Activated CD4-positive, alpha-beta T cell treated with anti-CD3 and anti-CD28 coated beads for 36 hours (primary cell): Measurements from ENCODE around the gene SLC17A9. TPM values are rescaled to one million over a fixed set of nuclear protein-coding genes. Genes with fewer than 3 reads are reported as not detected.

Experiments used
- ATAC-seq: fragments of 200-7000 bp; cut with Tn5 transposase; one replicate; pipeline ENCODE4 v1.10.0; 2021; ENCODE audit warnings: mild to moderate bottlenecking, moderate library complexity
- CTCF ChIA-PET: fragments of 350-600 bp; sonication (Branson Sonifier 250); formaldehyde crosslinking; loops from one replicate; lab custom pipeline; 2021; ENCODE audit warnings: antibody characterized with exemption; lab: Charles Lee
- POLR2A ChIA-PET: fragments of 350-600 bp; sonication (Branson Sonifier 250); formaldehyde crosslinking; loops from one replicate; lab custom pipeline; 2021; ENCODE audit warnings: antibody characterized with exemption, inconsistent platforms; lab: Charles Lee
- DNase-seq: peaks from one replicate; pipeline ENCODE4 v3.0.0-alpha.2; 2020
- H3K27ac Mint-ChIP-seq: one replicate; pipeline ENCODE4 v1.8.0; 2021; ENCODE audit warnings: mixed read lengths
- H3K27me3 Mint-ChIP-seq: one replicate; pipeline ENCODE4 v1.8.0; 2021; ENCODE audit warnings: mixed read lengths
- H3K36me3 Mint-ChIP-seq: one replicate; pipeline ENCODE4 v1.8.0; 2021; ENCODE audit warnings: low read depth, mixed read lengths
- H3K4me1 Mint-ChIP-seq: one replicate; pipeline ENCODE4 v1.8.0; 2021; ENCODE audit warnings: mixed read lengths
- H3K4me3 Mint-ChIP-seq: one replicate; pipeline ENCODE4 v1.8.0; 2021; ENCODE audit warnings: mild to moderate bottlenecking, moderate library complexity, mixed read lengths
- H3K9me3 Mint-ChIP-seq: one replicate; pipeline ENCODE4 v1.8.0; 2021; ENCODE audit warnings: low read depth, mixed read lengths
- intact Hi-C, 2 experiments: fragments of 100-400 bp; cut with DNase I in 1 of 2; cut with micrococcal nuclease in 1 of 2; formaldehyde crosslinking; loops; one replicate each; pipeline versions ENCODE4 v1.14.2 to v1.15.1; 2022 to 2024; cut with DNase I, micrococcal nuclease
- total RNA-seq, 2 experiments: library from RNA; stranded (reverse); gene quantifications; one replicate each; pipeline ENCODE4 v1.2.3, GENCODE V29; 2021

The SLC17A9 gene
- total RNA-seq, 2 experiments from 2014 or later = 16.2 to 16.5 TPM

GRCh38 chr20:62910777-62911497 lies 41.6 kb upstream of the SLC17A9 start:
- intact Hi-C loops = no loop called here
- no peaks in the 10 kb centered on the region for H3K27me3 Mint-ChIP-seq
- POLR2A ChIA-PET = no interaction called here
- ATAC-seq = no peak
- CTCF ChIA-PET = interaction anchor here (0.8 to 1.6 kb wide), 5 partner anchors 9 to 19 kb away, joined by 3 to 15 read pairs (median 3); no protein-coding TSS in a partner anchor
- no peak overlapping the region for H3K4me3 Mint-ChIP-seq
- no peak overlapping the region for H3K27ac Mint-ChIP-seq
- DNase-seq = no peak
- peaks cover 25% of the 10 kb centered on the region for H3K4me1 Mint-ChIP-seq
- no peaks in the 10 kb centered on the region for H3K9me3 Mint-ChIP-seq
- H3K36me3 Mint-ChIP-seq = peaks cover 61% of the 10 kb centered on the region

- intact Hi-C loops = no loop called here
- ATAC-seq (no peak), DNase-seq (no peak)
- peaks cover 55% of the 10 kb centered on the region for H3K36me3 Mint-ChIP-seq
- ChIA-PET POLR2A (interaction anchor here (0.8 kb wide), 1 partner anchor 16 kb away, joined by 8 read pairs; no protein-coding TSS in a partner anchor), CTCF (interaction anchor here (0.8 to 1.6 kb wide), 6 partner anchors 9 to 18 kb away, joined by 3 to 15 read pairs (median 3); no protein-coding TSS in a partner anchor)
- peak overlapping the region; percentile 31 for H3K27ac Mint-ChIP-seq
- H3K27me3 Mint-ChIP-seq = no peaks in the 10 kb centered on the region
- peaks cover 32% of the 10 kb centered on the region for H3K4me1 Mint-ChIP-seq
- no peak overlapping the region for H3K4me3 Mint-ChIP-seq
- no peaks in the 10 kb centered on the region for H3K9me3 Mint-ChIP-seq
Measured at GRCh38 chr20:62911701-62912280, 40.7 kb upstream of the SLC17A9 start.

- H3K36me3 Mint-ChIP-seq = peaks cover 53% of the 10 kb centered on the region
- intact Hi-C loops = no loop called here
- CTCF ChIA-PET = interaction anchor here (1.2 to 11.1 kb wide), 4 partner anchors 12 to 105 kb away, joined by 3 to 140 read pairs (median 4); no protein-coding TSS in a partner anchor
- POLR2A ChIA-PET = no interaction called here
- peak overlapping the region; percentile 59 for H3K27ac Mint-ChIP-seq
- no peak overlapping the region for H3K4me3 Mint-ChIP-seq
- no peak for ATAC-seq
- no peaks in the 10 kb centered on the region for H3K27me3 Mint-ChIP-seq
- H3K9me3 Mint-ChIP-seq = no peaks in the 10 kb centered on the region
- DNase-seq = no peak
- H3K4me1 Mint-ChIP-seq = peaks cover 41% of the 10 kb centered on the region
Measured at GRCh38 chr20:62913043-62913630, 39.4 kb upstream of the SLC17A9 start.

- Mint-ChIP-seq H3K27ac (no peak overlapping the region), H3K36me3 (peaks cover 45% of the 10 kb centered on the region)
- intact Hi-C loops = no loop called here
Measured at GRCh38 chr20:62914436-62914835, 38.1 kb upstream of the SLC17A9 start.

GRCh38 chr20:62914970-62915457 lies 37.5 kb upstream of the SLC17A9 start:
- H3K4me1 Mint-ChIP-seq = peaks cover 58% of the 10 kb centered on the region
- H3K36me3 Mint-ChIP-seq = peaks cover 40% of the 10 kb centered on the region
- ChIA-PET CTCF (interaction anchor here (0.6 to 11.1 kb wide), 2 partner anchors 14 to 57 kb away, joined by 3 to 140 read pairs; no protein-coding TSS in a partner anchor), POLR2A (interaction anchor here (0.7 kb wide), 1 partner anchor 97 kb away, joined by 4 read pairs; no protein-coding TSS in a partner anchor)
- intact Hi-C loops = no loop called here
- peak; percentile 34 for DNase-seq
- H3K9me3 Mint-ChIP-seq = no peaks in the 10 kb centered on the region
- H3K27ac Mint-ChIP-seq = peak overlapping the region; percentile 67
- no peaks in the 10 kb centered on the region for H3K27me3 Mint-ChIP-seq
- no peak for ATAC-seq
- no peak overlapping the region for H3K4me3 Mint-ChIP-seq

More at GRCh38 chr20:62914436-62914835, 38.1 kb upstream of the SLC17A9 start:
- H3K4me1 Mint-ChIP-seq = peaks cover 54% of the 10 kb centered on the region
- ATAC-seq (no peak), DNase-seq (no peak)
- H3K9me3 Mint-ChIP-seq = no peaks in the 10 kb centered on the region
- POLR2A ChIA-PET = interaction anchor here (0.7 kb wide), 1 partner anchor 97 kb away, joined by 4 read pairs; no protein-coding TSS in a partner anchor
- CTCF ChIA-PET = interaction anchor here (0.6 to 11.1 kb wide), 3 partner anchors 14 to 106 kb away, joined by 3 to 140 read pairs (median 4); no protein-coding TSS in a partner anchor
- no peak overlapping the region for H3K4me3 Mint-ChIP-seq
- no peaks in the 10 kb centered on the region for H3K27me3 Mint-ChIP-seq

GRCh38 chr20:62916703-62917476 lies 35.6 kb upstream of the SLC17A9 start:
- ChIA-PET POLR2A (interaction anchor here (0.7 to 1.1 kb wide), 3 partner anchors 10 to 111 kb away, joined by 3 read pairs; no protein-coding TSS in a partner anchor), CTCF (interaction anchor here (0.8 to 11.1 kb wide), 8 partner anchors 9 to 42 kb away, joined by 3 to 140 read pairs (median 4); partner anchors contain the start of gene GID8)
- Mint-ChIP-seq H3K4me3 (no peak overlapping the region), H3K36me3 (peaks cover 24% of the 10 kb centered on the region), H3K27ac (peak overlapping the region; percentile 90), H3K4me1 (peaks cover 72% of the 10 kb centered on the region), H3K9me3 (no peaks in the 10 kb centered on the region), H3K27me3 (no peaks in the 10 kb centered on the region)
- ATAC-seq (no peak), DNase-seq (no peak)
- intact Hi-C loops = no loop called here

GRCh38 chr20:62917720-62918119 lies 34.8 kb upstream of the SLC17A9 start:
- POLR2A ChIA-PET = interaction anchor here (0.7 to 0.9 kb wide), 2 partner anchors 15 to 21 kb away, joined by 3 read pairs; no protein-coding TSS in a partner anchor
- Mint-ChIP-seq H3K36me3 (peaks cover 22% of the 10 kb centered on the region), H3K27me3 (no peaks in the 10 kb centered on the region), H3K27ac (peak overlapping the region; percentile 90), H3K4me3 (peak overlapping the region; percentile 69), H3K4me1 (peaks cover 78% of the 10 kb centered on the region), H3K9me3 (no peaks in the 10 kb centered on the region)
- no peak for DNase-seq
- intact Hi-C loops = loop anchor here in 1 of 2 experiments (2.0 kb wide), 1 partner anchor 17 kb away; no protein-coding TSS in a partner anchor
- no peak for ATAC-seq
- CTCF ChIA-PET = interaction anchor here (0.7 to 11.1 kb wide), 7 partner anchors 9 to 580 kb away, joined by 3 to 140 read pairs (median 7); partner anchors contain the start of gene GID8

- Mint-ChIP-seq H3K36me3 (peaks cover 20% of the 10 kb centered on the region), H3K4me1 (peaks cover 78% of the 10 kb centered on the region), H3K4me3 (peak overlapping the region; percentile 69), H3K27ac (peak overlapping the region; percentile 90), H3K9me3 (no peaks in the 10 kb centered on the region), H3K27me3 (no peaks in the 10 kb centered on the region)
- intact Hi-C loops = loop anchor here in 1 of 2 experiments (2.0 kb wide), 1 partner anchor 17 kb away; no protein-coding TSS in a partner anchor
- ChIA-PET CTCF (interaction anchor here (0.7 to 11.1 kb wide), 6 partner anchors 9 to 579 kb away, joined by 3 to 140 read pairs (median 12); partner anchors contain the start of gene GID8), POLR2A (interaction anchor here (0.7 to 1.2 kb wide), 3 partner anchors 15 to 21 kb away, joined by 3 to 4 read pairs (median 3); no protein-coding TSS in a partner anchor)
- peak; percentile 45 for ATAC-seq
- DNase-seq = peak; percentile 66
Measured at GRCh38 chr20:62918147-62918546, 34.4 kb upstream of the SLC17A9 start.

GRCh38 chr20:62918831-62919230 lies 33.7 kb upstream of the SLC17A9 start:
- Mint-ChIP-seq H3K36me3 (peaks cover 18% of the 10 kb centered on the region), H3K27ac (peak overlapping the region; percentile 90), H3K4me3 (peak overlapping the region; percentile 69), H3K4me1 (peaks cover 83% of the 10 kb centered on the region), H3K9me3 (no peaks in the 10 kb centered on the region), H3K27me3 (no peaks in the 10 kb centered on the region)
- POLR2A ChIA-PET = interaction anchor here (1.2 kb wide), 1 partner anchor 16 kb away, joined by 4 read pairs; no protein-coding TSS in a partner anchor
- peak; percentile 79 for DNase-seq
- ATAC-seq = peak; percentile 62
- intact Hi-C loops = loop anchor here (1.0 to 2.0 kb wide), 3 partner anchors 9 to 179 kb away; no protein-coding TSS in a partner anchor
- CTCF ChIA-PET = interaction anchor here (1.0 to 11.1 kb wide), 6 partner anchors 8 to 46 kb away, joined by 4 to 140 read pairs (median 12); partner anchors contain the start of gene GID8
